Gastrocnemius medialis (tissue), 4 donors: ENCODE results near the gene RRP9. TPM values are rescaled to one million over a fixed set of nuclear protein-coding genes. Genes with fewer than 3 reads are reported as not detected.

ENCODE experiments used
- ATAC-seq, 2 donors: fragments of 150-250 bp; one replicate each; pipeline ENCODE4 v1.9.1; 2016
- DNase-seq, 2 donors: peaks; one replicate each; pipeline ENCODE4 v3.0.0-alpha.2; 2019
- H3K27ac ChIP-seq, 4 donors: fragments of 200-600 bp; sonication (generic); 1 replicate in 1 of 4; 2 replicates in 3 of 4; pipeline ENCODE4 v1.5.1; 2016 to 2018; ENCODE audit warnings: mild to moderate bottlenecking in 2 of 4, moderate library complexity in 1 of 4
- H3K27me3 ChIP-seq, 3 donors: fragments of 200-600 bp; sonication (generic) in 2 of 3; 1 replicate in 1 of 3; 2 replicates in 2 of 3; pipeline versions ENCODE4 v1.5.1 to v1.6.0; 2016 to 2019; ENCODE audit warnings: mild to moderate bottlenecking in 1 of 3, moderate library complexity in 1 of 3
- H3K36me3 ChIP-seq, 2 donors: fragments of 200-600 bp; sonication (generic) in 1 of 2; one replicate each; pipeline ENCODE4 v1.5.1; 2017 to 2018
- H3K4me1 ChIP-seq, 2 donors: fragments of 200-600 bp; sonication (generic) in 1 of 2; one replicate each; pipeline ENCODE4 v1.5.1; 2016 to 2017; ENCODE audit warnings: mild to moderate bottlenecking in 2 of 2
- H3K4me3 ChIP-seq, 4 donors: fragments of 200-600 bp; sonication (generic) in 3 of 4; 1 replicate in 1 of 4; 2 replicates in 3 of 4; pipeline ENCODE4 v1.5.1; 2016 to 2019; ENCODE audit warnings: mild to moderate bottlenecking in 2 of 4
- H3K9me3 ChIP-seq, 3 donors: fragments of 200-600 bp; sonication (generic) in 2 of 3; 1 replicate in 1 of 3; 2 replicates in 2 of 3; pipeline ENCODE4 v1.5.1; 2016 to 2019
- POLR2A ChIP-seq, 2 donors: fragments of 450-650 bp; IDR thresholded peaks; one replicate each; pipeline ENCODE4 v1.6.1; 2017; ENCODE audit warnings: antibody characterized with exemption in 2 of 2, mild to moderate bottlenecking in 2 of 2, moderate library complexity in 2 of 2
- in situ Hi-C, 4 donors: fragments of 200-750 bp; cut with MboI; loops; one replicate each; pipeline versions ENCODE4 v1.15.0 to v1.8.0; 2017; ENCODE audit warnings: low sequenced_read_pairs in 4 of 4
- intact Hi-C: fragments of 100-400 bp; cut with DNase I; formaldehyde crosslinking; loops from one replicate; pipeline ENCODE4 v1.15.1; 2023; ENCODE audit warnings: low total_unique reads
- total RNA-seq, 4 donors: library from RNA; depleted of rRNA; stranded (reverse); fragments of >200 nt; gene quantifications; one replicate each; pipeline versions ENCODE4 v1.1.0 to v1.2.3, GENCODE V29; 2016
- TF ChIP-seq, protein P1 (sequence below), 5 experiments: fragments of 450-650 bp in 3 of 5; fragments of 200-600 bp in 2 of 5; sonication (generic) in 2 of 5; IDR thresholded peaks in 4 of 5; conservative IDR thresholded peaks in 1 of 5; 1 replicate in 4 of 5; 2 replicates in 1 of 5; pipeline ENCODE4 v1.5.1; 2016 to 2019; ENCODE audit warnings: antibody characterized with exemption in 5 of 5, mild to moderate bottlenecking in 3 of 5, moderate library complexity in 3 of 5

The RRP9 gene
- total RNA-seq, 4 donors from 2014 or later: 19.2 to 25.9 (median 24.9) TPM

DNA sequence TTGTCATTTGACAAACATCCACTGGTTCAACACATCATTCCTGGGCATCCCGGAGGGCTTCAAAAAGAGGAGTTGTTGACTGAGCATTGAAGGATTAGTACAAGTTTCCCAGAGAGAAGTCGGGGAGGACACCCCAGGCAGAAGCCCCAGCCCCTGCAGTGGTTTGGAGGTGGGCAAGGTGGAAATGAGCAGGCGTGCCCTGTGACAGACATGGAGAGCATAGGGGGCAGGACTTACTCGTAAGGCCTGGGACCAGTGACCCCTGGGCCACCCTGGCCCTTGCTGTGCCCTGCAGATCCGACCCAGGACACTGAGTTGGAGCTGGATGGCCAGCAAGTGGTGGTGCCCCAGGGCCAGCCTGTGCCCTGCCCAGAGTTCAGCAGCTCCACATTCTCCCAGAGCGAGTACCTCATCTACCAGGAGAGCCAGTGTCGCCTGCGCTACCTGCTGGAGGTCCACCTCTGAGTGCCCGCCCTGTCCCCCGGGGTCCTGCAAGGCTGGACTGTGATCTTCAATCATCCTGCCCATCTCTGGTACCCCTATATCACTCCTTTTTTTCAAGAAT lies 6.4 kb upstream of the RRP9 start:
- no peaks in the 10 kb centered on the region for H3K27me3 ChIP-seq
- ATAC-seq: no peak
- intact Hi-C loops (no loop called here), in situ Hi-C loops (loop anchor here in 2 of 4 donors (10.0 kb wide), 1 partner anchor 47 kb away; the partner anchor contains the start of gene RPL29 (in 2 of the 2))
- H3K36me3 ChIP-seq: peaks cover 0 to 21% of the 10 kb centered on the region in 2 donors
- peaks cover 2 to 3% of the 10 kb centered on the region in 2 donors for H3K4me1 ChIP-seq
- DNase-seq: no peak
- no peak overlapping the region for H3K27ac ChIP-seq
- no peak for TF ChIP-seq POLR2A (IDR thresholded peaks at IDR 0.05)
- TF ChIP-seq, protein P1, sequence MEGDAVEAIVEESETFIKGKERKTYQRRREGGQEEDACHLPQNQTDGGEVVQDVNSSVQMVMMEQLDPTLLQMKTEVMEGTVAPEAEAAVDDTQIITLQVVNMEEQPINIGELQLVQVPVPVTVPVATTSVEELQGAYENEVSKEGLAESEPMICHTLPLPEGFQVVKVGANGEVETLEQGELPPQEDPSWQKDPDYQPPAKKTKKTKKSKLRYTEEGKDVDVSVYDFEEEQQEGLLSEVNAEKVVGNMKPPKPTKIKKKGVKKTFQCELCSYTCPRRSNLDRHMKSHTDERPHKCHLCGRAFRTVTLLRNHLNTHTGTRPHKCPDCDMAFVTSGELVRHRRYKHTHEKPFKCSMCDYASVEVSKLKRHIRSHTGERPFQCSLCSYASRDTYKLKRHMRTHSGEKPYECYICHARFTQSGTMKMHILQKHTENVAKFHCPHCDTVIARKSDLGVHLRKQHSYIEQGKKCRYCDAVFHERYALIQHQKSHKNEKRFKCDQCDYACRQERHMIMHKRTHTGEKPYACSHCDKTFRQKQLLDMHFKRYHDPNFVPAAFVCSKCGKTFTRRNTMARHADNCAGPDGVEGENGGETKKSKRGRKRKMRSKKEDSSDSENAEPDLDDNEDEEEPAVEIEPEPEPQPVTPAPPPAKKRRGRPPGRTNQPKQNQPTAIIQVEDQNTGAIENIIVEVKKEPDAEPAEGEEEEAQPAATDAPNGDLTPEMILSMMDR (IDR thresholded peaks at IDR 0.05 in 4 of 5, conservative IDR thresholded peaks at IDR 0.05 in 1 of 5): no peak
- no peaks in the 10 kb centered on the region for H3K9me3 ChIP-seq
- no peak overlapping the region for H3K4me3 ChIP-seq

DNA sequence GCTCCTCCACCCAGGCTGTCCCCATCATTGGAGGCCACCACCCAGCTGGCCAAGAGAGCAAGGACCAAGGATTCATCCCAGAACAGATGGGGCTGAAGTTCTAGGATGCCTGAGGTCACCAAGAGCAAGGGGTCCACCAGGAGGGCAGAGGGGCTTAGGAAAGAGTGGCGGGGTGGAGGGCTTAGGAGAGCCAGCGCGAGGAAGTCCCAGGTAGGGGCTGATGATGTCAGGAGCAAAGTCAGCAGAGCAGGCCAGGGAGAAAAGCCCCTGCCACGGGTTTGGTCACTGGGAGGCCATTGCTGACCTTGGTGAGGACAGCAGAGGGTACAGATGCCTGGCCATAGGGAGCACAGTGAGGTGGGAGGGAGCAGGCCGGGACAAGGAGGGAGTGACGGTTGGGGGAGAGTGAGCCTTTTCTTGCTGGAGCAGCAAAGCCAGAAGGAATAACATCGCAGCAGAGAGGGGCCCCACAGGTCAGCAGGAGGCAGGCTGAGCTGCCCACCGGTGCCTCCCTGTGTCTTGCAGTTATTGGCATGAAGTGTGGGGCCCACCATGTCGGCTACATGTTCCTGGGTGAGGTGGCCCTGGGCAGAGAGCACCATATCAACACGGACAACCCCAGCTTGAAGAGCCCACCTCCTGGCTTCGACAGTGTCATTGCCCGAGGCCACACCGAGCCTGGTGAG lies 5.7 kb upstream of the RRP9 start:
- ATAC-seq: no peak
- Histone ChIP-seq H3K9me3 (no peaks in the 10 kb centered on the region), H3K27ac (no peak overlapping the region), H3K4me3 (no peak overlapping the region), H3K27me3 (no peaks in the 10 kb centered on the region), H3K36me3 (peaks cover 0 to 21% of the 10 kb centered on the region in 2 donors), H3K4me1 (peaks cover 10% of the 10 kb centered on the region in 2 donors)
- intact Hi-C loops: no loop called here
- DNase-seq: no peak
- in situ Hi-C loops: loop anchor here in 2 of 4 donors (10.0 kb wide), 1 partner anchor 47 kb away; the partner anchor contains the start of gene RPL29 (in 2 of the 2)
- TF ChIP-seq POLR2A (IDR thresholded peaks at IDR 0.05): no peak
- TF ChIP-seq, protein P1 (IDR thresholded peaks at IDR 0.05 in 4 of 5, conservative IDR thresholded peaks at IDR 0.05 in 1 of 5): no peak

DNA sequence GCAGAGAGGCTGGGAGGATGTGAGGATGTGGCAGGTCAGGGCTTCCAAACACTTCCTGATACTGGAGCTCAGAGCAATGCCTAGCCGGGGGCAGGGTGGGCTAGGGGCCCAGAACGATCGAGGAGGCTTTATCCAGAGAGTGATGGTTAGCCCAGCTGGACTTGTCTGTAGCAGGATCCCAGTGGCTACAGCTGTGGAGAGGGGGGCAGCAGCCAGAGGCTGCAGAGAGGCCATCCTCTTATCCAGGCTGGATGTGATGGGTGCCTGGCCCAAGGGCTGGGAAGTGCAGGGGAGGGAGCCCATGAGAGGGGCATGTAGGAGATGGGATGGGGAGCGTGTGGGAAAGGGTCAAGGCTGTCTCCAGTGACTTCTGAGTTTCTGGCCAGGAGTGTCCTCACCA lies 5.1 kb upstream of the RRP9 start:
- in situ Hi-C loops (loop anchor here in 2 of 4 donors (10.0 kb wide), 1 partner anchor 48 kb away; the partner anchor contains the start of gene RPL29 (in 2 of the 2)), intact Hi-C loops (no loop called here)
- H3K9me3 ChIP-seq: no peaks in the 10 kb centered on the region
- H3K36me3 ChIP-seq: peaks cover 0 to 21% of the 10 kb centered on the region in 2 donors
- no peak overlapping the region for H3K27ac ChIP-seq
- H3K4me1 ChIP-seq: peaks cover 10 to 12% of the 10 kb centered on the region in 2 donors
- no peak overlapping the region for H3K4me3 ChIP-seq
- no peak for ATAC-seq
- no peaks in the 10 kb centered on the region for H3K27me3 ChIP-seq
- TF ChIP-seq, protein P1 (IDR thresholded peaks at IDR 0.05 in 4 of 5, conservative IDR thresholded peaks at IDR 0.05 in 1 of 5): no peak
- no peak for TF ChIP-seq POLR2A (IDR thresholded peaks at IDR 0.05)
- no peak for DNase-seq

DNA sequence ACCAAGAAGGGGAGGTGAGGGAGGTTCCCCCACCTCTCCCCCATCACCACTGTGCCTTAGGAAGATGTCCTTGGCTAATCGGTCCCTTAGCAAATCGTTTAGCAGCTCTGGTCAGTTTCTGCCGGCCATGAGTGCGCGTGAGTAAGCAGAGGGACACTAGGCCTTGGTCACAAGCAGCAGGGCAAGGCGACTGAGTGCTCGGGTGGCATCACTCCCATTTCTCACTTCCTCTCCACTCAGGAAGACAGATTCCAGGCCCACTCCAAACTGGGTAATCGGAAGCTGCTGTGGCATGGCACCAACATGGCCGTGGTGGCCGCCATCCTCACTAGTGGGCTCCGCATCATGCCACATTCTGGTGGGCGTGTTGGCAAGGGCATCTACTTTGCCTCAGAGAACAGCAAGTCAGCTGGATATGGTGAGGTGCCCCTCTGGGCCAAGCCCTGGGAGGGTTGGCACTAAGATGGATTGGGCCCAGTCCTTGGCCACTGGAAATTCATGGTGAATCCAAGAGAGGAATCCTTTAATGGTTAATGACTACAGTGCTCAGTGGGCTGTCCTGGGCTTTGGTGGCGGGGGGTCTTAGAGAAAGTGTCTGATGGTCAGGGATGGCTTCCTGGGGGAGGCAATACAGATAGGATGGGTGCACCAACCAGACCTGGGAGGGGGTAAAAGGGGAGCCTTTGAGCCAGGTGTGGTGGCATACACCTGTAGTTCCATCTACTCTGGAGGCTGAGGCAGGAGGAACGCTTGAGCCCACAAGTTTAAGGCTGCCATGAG lies 4.4 kb upstream of the RRP9 start:
- ATAC-seq (no peak), DNase-seq (no peak)
- Histone ChIP-seq H3K27ac (no peak overlapping the region), H3K4me3 (no peak overlapping the region), H3K36me3 (peaks cover 0 to 21% of the 10 kb centered on the region in 2 donors), H3K4me1 (peaks cover 13 to 17% of the 10 kb centered on the region in 2 donors), H3K9me3 (no peaks in the 10 kb centered on the region), H3K27me3 (no peaks in the 10 kb centered on the region)
- intact Hi-C loops: no loop called here
- TF ChIP-seq, protein P1 (IDR thresholded peaks at IDR 0.05 in 4 of 5, conservative IDR thresholded peaks at IDR 0.05 in 1 of 5): no peak
- no peak for TF ChIP-seq POLR2A (IDR thresholded peaks at IDR 0.05)
- in situ Hi-C loops: loop anchor here in 2 of 4 donors (10.0 kb wide), 1 partner anchor 49 kb away; the partner anchor contains the start of gene RPL29 (in 2 of the 2)
